HEK293T (cell line): Measurements from ENCODE around the gene TNIP1.

ENCODE experiments used
- CTCF ChIA-PET: fragments of 350-600 bp; formaldehyde crosslinking; extraction: SDS; loops from one replicate; lab custom pipeline; 2021; ENCODE audit warnings: antibody characterized with exemption, inconsistent platforms; lab: Yijun Ruan, JAX
- POLR2A ChIA-PET: fragments of 350-600 bp; formaldehyde crosslinking; extraction: SDS; loops from one replicate; lab custom pipeline; 2020; ENCODE audit warnings: antibody characterized with exemption, inconsistent platforms; lab: Yijun Ruan, JAX
- DNase-seq: peaks from one replicate; pipeline ENCODE4 v3.0.0; 2012; ENCODE audit warnings: mixed read lengths; ENCODE audit errors: extremely low spot score
- ARNT ChIP-seq: fragments of 450-650 bp; IDR thresholded peaks from 2 replicates; pipeline ENCODE4 v1.6.1; 2017; ENCODE audit warnings: mild to moderate bottlenecking
- BHLHE40 ChIP-seq: fragments of 450-650 bp; IDR thresholded peaks from 2 replicates; pipeline ENCODE4 v1.6.1; 2016; ENCODE audit warnings: mild to moderate bottlenecking, moderate library complexity, borderline replicate concordance
- CTBP1 ChIP-seq: fragments of 450-650 bp; IDR thresholded peaks from 2 replicates; pipeline ENCODE4 v1.6.1; 2016; ENCODE audit warnings: borderline replicate concordance
- ELF4 ChIP-seq: fragments of 450-650 bp; IDR thresholded peaks from 2 replicates; pipeline ENCODE4 v1.6.1; 2017; ENCODE audit warnings: antibody characterized with exemption
- FOXA1 ChIP-seq: fragments of 450-650 bp; IDR thresholded peaks from 2 replicates; pipeline ENCODE4 v1.6.1; 2016; ENCODE audit warnings: mild to moderate bottlenecking
- FOXK2 ChIP-seq: fragments of 450-650 bp; IDR thresholded peaks from 2 replicates; pipeline ENCODE4 v1.6.1; 2016; ENCODE audit warnings: mild to moderate bottlenecking
- FOXM1 ChIP-seq: fragments of 450-650 bp; IDR thresholded peaks from 2 replicates; pipeline ENCODE4 v1.6.1; 2017; ENCODE audit warnings: mild to moderate bottlenecking, borderline replicate concordance
- HDGF ChIP-seq: fragments of 450-650 bp; IDR thresholded peaks from 2 replicates; pipeline ENCODE4 v1.6.1; 2017; ENCODE audit warnings: antibody characterized with exemption, borderline replicate concordance
- L3MBTL2 ChIP-seq: fragments of 450-650 bp; conservative IDR thresholded peaks from 2 replicates; pipeline ENCODE4 v1.6.1; 2016; ENCODE audit warnings: mild to moderate bottlenecking
- LEF1 ChIP-seq: fragments of 450-650 bp; IDR thresholded peaks from 2 replicates; pipeline ENCODE4 v1.6.1; 2017; ENCODE audit warnings: mild to moderate bottlenecking, borderline replicate concordance
- NFRKB ChIP-seq: fragments of 450-650 bp; IDR thresholded peaks from 2 replicates; pipeline ENCODE4 v1.6.1; 2016; ENCODE audit warnings: mild to moderate bottlenecking, moderate library complexity
- PKNOX1 ChIP-seq: fragments of 450-650 bp; IDR thresholded peaks from 2 replicates; pipeline ENCODE4 v1.6.1; 2016
- SP1 ChIP-seq: fragments of 450-650 bp; IDR thresholded peaks from 2 replicates; pipeline ENCODE4 v1.6.1; 2017
- SUZ12 ChIP-seq: fragments of 450-650 bp; IDR thresholded peaks from 2 replicates; pipeline ENCODE4 v1.6.1; 2016; ENCODE audit warnings: mild to moderate bottlenecking
- TARDBP ChIP-seq: fragments of 450-650 bp; IDR thresholded peaks from 2 replicates; pipeline ENCODE4 v1.6.1; 2016
- ZNF384 ChIP-seq: fragments of 450-650 bp; IDR thresholded peaks from 2 replicates; pipeline ENCODE4 v1.6.1; 2016

Gene TNIP1

DNA sequence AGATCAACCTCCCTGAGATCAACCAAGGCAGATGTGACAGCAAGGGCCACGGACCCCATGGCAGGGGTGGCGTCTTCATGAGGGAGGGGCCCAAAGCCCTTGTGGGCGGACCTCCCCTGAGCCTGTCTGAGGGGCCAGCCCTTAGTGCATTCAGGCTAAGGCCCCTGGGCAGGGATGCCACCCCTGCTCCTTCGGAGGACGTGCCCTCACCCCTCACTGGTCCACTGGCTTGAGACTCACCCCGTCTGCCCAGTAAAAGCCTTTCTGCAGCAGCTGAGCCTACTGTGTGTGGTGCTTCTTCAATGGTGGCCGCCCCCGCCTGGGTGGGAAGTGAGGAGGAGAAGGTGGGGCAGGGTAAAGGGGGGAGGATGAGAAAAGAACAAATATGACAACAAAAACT, 52.1 kb downstream of the TNIP1 start:
- no peak for DNase-seq
- ChIA-PET CTCF (no interaction called here), POLR2A (no interaction called here)
- TF ChIP-seq TARDBP (no peak), FOXM1 (no peak), PKNOX1 (no peak), ZNF384 (no peak), HDGF (no peak), CTBP1 (no peak)

- no peak for DNase-seq
- ChIA-PET CTCF (no interaction called here), POLR2A (no interaction called here)
- TF ChIP-seq PKNOX1 (no peak), L3MBTL2 (no peak), FOXM1 (no peak), FOXK2 (no peak), NFRKB (no peak), ARNT (no peak)
These were observed 52.8 kb downstream of the TNIP1 start for GRCh38 chr5:151027961-151028479.

GRCh38 chr5:151026679-151027078, 54.2 kb downstream of the TNIP1 start:
- CTCF ChIA-PET = no interaction called here
- DNase-seq = no peak
- POLR2A ChIA-PET = no interaction called here
- TF ChIP-seq TARDBP = no peak
- TF ChIP-seq FOXM1 = no peak
- TF ChIP-seq PKNOX1 = no peak
- no peak for TF ChIP-seq NFRKB
- no peak for TF ChIP-seq L3MBTL2
- no peak for TF ChIP-seq SP1
- TF ChIP-seq ARNT = no peak
- TF ChIP-seq CTBP1 = no peak

- CTCF ChIA-PET = no interaction called here
- no peak for DNase-seq
- POLR2A ChIA-PET = no interaction called here
- no peak for TF ChIP-seq ZNF384
- TF ChIP-seq L3MBTL2 = no peak
- TF ChIP-seq ARNT = no peak
- no peak for TF ChIP-seq PKNOX1
- no peak for TF ChIP-seq ELF4
- TF ChIP-seq CTBP1 = no peak
- TF ChIP-seq FOXK2 = no peak
These were observed 54.7 kb downstream of the TNIP1 start for GRCh38 chr5:151026088-151026487.

DNA sequence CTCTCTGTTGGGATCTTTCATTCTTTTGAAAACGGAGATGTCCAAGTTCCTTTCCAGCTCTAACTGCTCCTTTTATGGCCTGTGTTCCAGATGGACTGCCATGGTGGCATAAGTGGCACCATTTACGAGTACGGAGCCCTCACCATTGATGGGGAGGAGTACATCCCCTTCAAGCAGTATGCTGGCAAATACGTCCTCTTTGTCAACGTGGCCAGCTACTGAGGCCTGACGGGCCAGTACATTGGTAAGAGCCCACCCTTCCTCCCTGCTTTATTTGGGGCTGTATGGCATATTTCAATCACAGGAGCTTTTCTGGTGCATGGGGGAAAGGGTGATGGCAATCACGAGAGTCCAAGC, 55.6 kb downstream of the TNIP1 start:
- ChIA-PET POLR2A (no interaction called here), CTCF (interaction anchor here (1.0 kb wide), 1 partner anchor 23 kb away, joined by 3 read pairs; no protein-coding TSS in a partner anchor)
- no peak for TF ChIP-seq HDGF
- TF ChIP-seq PKNOX1 = no peak
- TF ChIP-seq SP1 = no peak
- TF ChIP-seq FOXM1 = no peak
- TF ChIP-seq FOXK2 = no peak
- no peak for TF ChIP-seq NFRKB
- TF ChIP-seq CTBP1 = no peak
- TF ChIP-seq ARNT = no peak
- no peak for TF ChIP-seq L3MBTL2
- no peak for TF ChIP-seq FOXA1
- no peak for TF ChIP-seq ZNF384
- TF ChIP-seq SUZ12 = no peak
- no peak for TF ChIP-seq LEF1
- no peak for TF ChIP-seq BHLHE40
- no peak for DNase-seq

DNA sequence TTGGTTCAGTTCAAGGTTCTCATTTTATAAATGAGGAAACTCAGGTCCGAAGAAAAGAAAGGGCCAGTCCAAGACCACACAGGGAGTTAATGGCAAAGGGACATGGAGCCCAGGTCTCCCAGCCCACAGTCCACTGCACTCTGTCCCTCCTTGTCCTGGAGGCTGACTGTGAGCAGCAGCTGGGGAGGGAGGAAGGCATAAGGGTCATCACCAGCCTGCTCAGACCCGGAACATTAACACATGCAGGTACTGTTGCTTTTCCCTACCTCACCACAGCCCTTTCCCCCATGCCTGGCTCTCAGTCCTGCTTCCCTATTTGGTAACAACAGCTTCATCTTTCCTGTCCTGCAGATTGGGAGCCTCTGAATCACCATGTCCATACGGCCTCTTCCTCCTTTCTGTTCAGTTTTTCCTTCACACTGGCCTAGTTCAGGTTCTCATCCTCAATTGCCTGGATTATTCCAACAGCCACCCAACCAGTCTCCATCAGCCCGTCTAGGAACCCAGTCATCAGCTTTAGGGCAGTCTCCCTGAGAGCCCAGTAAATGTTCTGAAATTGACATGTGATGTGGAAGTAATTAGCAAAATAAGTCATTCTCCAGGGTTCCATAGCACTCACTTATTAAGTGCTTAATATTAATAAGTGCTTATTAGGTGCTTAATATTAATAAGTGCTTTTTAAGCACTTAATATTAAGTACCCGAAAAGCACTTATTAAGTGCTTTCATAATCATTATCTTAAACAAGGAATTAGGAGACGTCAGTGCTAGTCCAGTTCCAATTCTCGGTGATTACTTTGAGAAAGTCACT, 56.2 kb downstream of the TNIP1 start:
- POLR2A ChIA-PET = no interaction called here
- CTCF ChIA-PET = interaction anchor here (1.0 kb wide), 1 partner anchor 24 kb away, joined by 3 read pairs; no protein-coding TSS in a partner anchor
- TF ChIP-seq FOXM1 (no peak), ARNT (no peak), FOXK2 (no peak), L3MBTL2 (no peak), CTBP1 (no peak), PKNOX1 (no peak), LEF1 (no peak), SP1 (no peak), ELF4 (no peak), ZNF384 (no peak), HDGF (no peak), TARDBP (no peak), FOXA1 (no peak), NFRKB (no peak), SUZ12 (no peak), BHLHE40 (no peak)
- no peak for DNase-seq
